Subcutaneous adipose tissue (tissue), 4 donors: Measurements from ENCODE around the gene PLIN1. TPM values are rescaled to one million over a fixed set of nuclear protein-coding genes. Genes with fewer than 3 reads are reported as not detected.

Experiments
- CTCF ChIP-seq: fragments of 450-650 bp; IDR thresholded peaks from one replicate; pipeline ENCODE4 v1.5.1; 2016; ENCODE audit warnings: low read depth, mild to moderate bottlenecking, control low read depth, antibody characterized with exemption, moderate library complexity
- total RNA-seq, 4 donors: library from RNA; depleted of rRNA; stranded (reverse); fragments of >200 nt; gene quantifications; one replicate each; pipeline ENCODE4 v1.1.0, GENCODE V29; 2016

Gene PLIN1
- total RNA-seq, 4 donors from 2014 or later: 722 to 3,387 (median 1,779) TPM

GRCh38 chr15:89671687-89672086, 7.5 kb downstream of the PLIN1 start:
- no peak for TF ChIP-seq CTCF

- no peak for TF ChIP-seq CTCF
These were observed 8.1 kb downstream of the PLIN1 start for GRCh38 chr15:89670971-89671560.

GRCh38 chr15:89669941-89670340, 9.2 kb downstream of the PLIN1 start:
- no peak for TF ChIP-seq CTCF

- no peak for TF ChIP-seq CTCF
These were observed 9.8 kb downstream of the PLIN1 start for GRCh38 chr15:89669309-89669865.

- TF ChIP-seq CTCF: no peak
These were observed 11.0 kb downstream of the PLIN1 start for GRCh38 chr15:89668171-89668570.

GRCh38 chr15:89667706-89667960, 11.5 kb downstream of the PLIN1 start:
- TF ChIP-seq CTCF: no peak

- TF ChIP-seq CTCF: no peak
These were observed 12.1 kb downstream of the PLIN1 start for GRCh38 chr15:89666858-89667705.
